CD14-positive monocyte (primary cell): ENCODE measurements around the gene CCDC86. TPM values are rescaled to one million over a fixed set of nuclear protein-coding genes. Genes with fewer than 3 reads are reported as not detected.
A peak's percentile ranks its signal among the peaks of the same experiment; 100 is the strongest.

ENCODE experiments used
- DNase-seq, 3 donors: peaks; one replicate each; pipeline ENCODE4 v3.0.0-alpha.2; 2011 to 2022
- H2AFZ ChIP-seq: 2 replicates; pipeline ENCODE4 v1.6.0; 2012; ENCODE audit warnings: mild to moderate bottlenecking, low read depth, low read length, inconsistent platforms; ENCODE audit not compliant: insufficient read depth, poor library complexity, severe bottlenecking
- H3K27ac ChIP-seq, 2 donors: 1 replicate in 1 of 2; 2 replicates in 1 of 2; pipeline ENCODE4 v1.5.1; 2012 to 2013; ENCODE audit warnings: low read length in 2 of 2, control low read depth in 1 of 2, inconsistent platforms in 1 of 2, low read depth in 1 of 2, mild to moderate bottlenecking in 1 of 2
- H3K27me3 ChIP-seq, 2 donors: one replicate each; pipeline versions ENCODE4 v1.6.0 to v1.6.1; 2011 to 2013; ENCODE audit warnings: low read length in 2 of 2; ENCODE audit not compliant: control insufficient read depth in 2 of 2, insufficient read depth in 2 of 2
- H3K36me3 ChIP-seq, 2 donors: replicated peaks in 1 of 2; 1 replicate in 1 of 2; 2 replicates in 1 of 2; pipeline versions ENCODE4 v1.5.1 to v1.6.1; 2012 to 2013; ENCODE audit warnings: low read length in 2 of 2, control low read depth in 1 of 2, inconsistent platforms in 1 of 2, mild to moderate bottlenecking in 1 of 2; ENCODE audit not compliant: insufficient read depth in 2 of 2, control insufficient read depth in 1 of 2
- H3K4me1 ChIP-seq, 2 donors: 1 replicate in 1 of 2; 2 replicates in 1 of 2; pipeline versions ENCODE4 v1.5.1 to v1.6.1; 2012 to 2013; ENCODE audit warnings: low read length in 2 of 2, control low read depth in 1 of 2, inconsistent platforms in 1 of 2, mild to moderate bottlenecking in 1 of 2, moderate library complexity in 1 of 2; ENCODE audit not compliant: insufficient read depth in 2 of 2, control insufficient read depth in 1 of 2
- H3K4me2 ChIP-seq: replicated peaks from 2 replicates; pipeline ENCODE3; 2012; ENCODE audit warnings: low read length, moderate library complexity, mild to moderate bottlenecking; ENCODE audit not compliant: poor library complexity, severe bottlenecking; ENCODE audit errors: extremely low read depth
- H3K4me3 ChIP-seq, 3 experiments: fragments of 200-600 bp in 1 of 3; sonication (generic) in 1 of 3; replicated peaks in 1 of 3; 1 replicate in 2 of 3; 2 replicates in 1 of 3; pipeline ENCODE4 v1.5.1; 2011 to 2013; ENCODE audit warnings: low read length in 3 of 3, mild to moderate bottlenecking in 3 of 3, control low read depth in 2 of 3, low read depth in 2 of 3, inconsistent platforms in 1 of 3, moderate library complexity in 1 of 3
- H3K79me2 ChIP-seq: 2 replicates; pipeline ENCODE4 v1.6.0; 2012; ENCODE audit warnings: mild to moderate bottlenecking, control low read depth, inconsistent platforms, low read length, moderate library complexity; ENCODE audit not compliant: insufficient read depth
- H3K9ac ChIP-seq: 2 replicates; pipeline ENCODE4 v1.6.0; 2017; ENCODE audit warnings: low read length, mild to moderate bottlenecking; ENCODE audit not compliant: insufficient read depth, poor library complexity, severe bottlenecking
- H3K9me3 ChIP-seq, 2 donors: replicated peaks in 1 of 2; 1 replicate in 1 of 2; 2 replicates in 1 of 2; pipeline versions ENCODE4 v1.5.1 to v1.6.1; 2012 to 2013; ENCODE audit warnings: low read length in 2 of 2, control low read depth in 1 of 2; ENCODE audit not compliant: control insufficient read depth in 1 of 2, insufficient read depth in 1 of 2
- H4K20me1 ChIP-seq: 2 replicates; pipeline ENCODE4 v1.6.0; 2012; ENCODE audit warnings: mild to moderate bottlenecking, low read length, control low read depth, moderate library complexity; ENCODE audit not compliant: insufficient read depth
- H3K27ac Mint-ChIP-seq, 7 donors: one replicate each; pipeline ENCODE4 v1.8.0; 2020; ENCODE audit warnings: mild to moderate bottlenecking in 7 of 7, mixed read lengths in 7 of 7, moderate library complexity in 6 of 7, inconsistent platforms in 2 of 7
- H3K27me3 Mint-ChIP-seq, 3 donors: one replicate each; pipeline ENCODE4 v1.8.0; 2021 to 2022; ENCODE audit warnings: low read depth in 3 of 3, mild to moderate bottlenecking in 3 of 3, mixed read lengths in 3 of 3, moderate library complexity in 3 of 3, inconsistent platforms in 1 of 3
- H3K36me3 Mint-ChIP-seq, 2 donors: one replicate each; pipeline ENCODE4 v1.8.0; 2020; ENCODE audit warnings: mixed read lengths in 2 of 2, inconsistent platforms in 1 of 2, mild to moderate bottlenecking in 1 of 2
- H3K4me1 Mint-ChIP-seq: one replicate; pipeline ENCODE4 v1.8.0; 2020; ENCODE audit warnings: mild to moderate bottlenecking, mixed read lengths
- H3K4me3 Mint-ChIP-seq, 2 donors: one replicate each; pipeline ENCODE4 v1.8.0; 2020; ENCODE audit warnings: mild to moderate bottlenecking in 2 of 2, mixed read lengths in 2 of 2, moderate library complexity in 1 of 2
- H3K9me3 Mint-ChIP-seq, 7 donors: one replicate each; pipeline ENCODE4 v1.8.0; 2020 to 2022; ENCODE audit warnings: mixed read lengths in 7 of 7, mild to moderate bottlenecking in 6 of 7, moderate library complexity in 6 of 7, inconsistent platforms in 2 of 7
- WGBS: methylation state at CpG from one replicate; pipeline ENCODE4 v1.1.5; 2013; ENCODE audit warnings: missing lambda C conversion rate; ENCODE audit not compliant: insufficient coverage; 5-methylcytosine and 5-hydroxymethylcytosine counted together
- intact Hi-C, 2 donors: fragments of 100-400 bp; cut with micrococcal nuclease; formaldehyde crosslinking; loops; one replicate each; pipeline versions ENCODE4 v1.15.0 to v1.15.1; 2023
- polyA plus RNA-seq, 3 donors: library from polyadenylated mRNA; depleted of rRNA in 1 of 3; unstranded in 2 of 3; stranded (reverse) in 1 of 3; fragments of 300-500 nt in 2 of 3; fragments of >200 nt in 1 of 3; fragmentation: Illumina TruSeq in 2 of 3; gene quantifications; 1 replicate in 2 of 3; 2 replicates in 1 of 3; pipeline ENCODE4 v1.2.3, GENCODE V29; 2012 to 2021
- TF ChIP-seq, protein P1 (sequence below): fragments of 200-600 bp; IDR thresholded peaks from one replicate; pipeline ENCODE4 v1.8.0; 2022; ENCODE audit warnings: antibody characterized with exemption, mild to moderate bottlenecking

The CCDC86 gene
- polyA plus RNA-seq, 3 donors = 7.2 to 10.2 (median 8.3) TPM

DNA sequence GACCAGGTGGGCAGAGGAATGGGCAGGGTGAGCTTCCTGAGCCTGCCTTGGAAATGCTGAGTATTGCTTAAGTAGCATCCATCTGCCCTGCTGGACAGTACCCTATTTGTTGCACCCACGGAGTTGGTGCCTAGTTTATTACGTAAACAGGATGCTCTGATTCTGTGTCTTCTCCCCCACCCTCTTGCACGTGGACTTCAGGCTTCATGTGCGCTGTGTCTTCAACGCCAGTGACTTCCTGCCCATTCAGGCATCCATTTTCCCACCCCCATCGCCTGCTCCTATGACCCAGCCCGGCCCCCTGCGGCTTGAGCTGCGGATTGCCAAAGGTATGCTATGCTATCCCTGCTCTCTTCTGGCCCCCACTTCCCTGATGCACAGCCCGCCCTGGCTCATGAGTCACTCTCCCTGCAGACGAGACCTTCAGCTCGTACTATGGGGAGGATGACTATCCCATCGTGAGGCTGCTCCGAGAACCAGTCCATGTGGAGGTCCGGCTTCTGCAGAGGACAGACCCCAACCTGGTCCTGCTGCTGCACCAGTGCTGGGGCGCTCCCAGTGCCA, 31.1 kb downstream of the CCDC86 start:
- H4K20me1 ChIP-seq = no peaks in the 10 kb centered on the region
- H3K36me3 Mint-ChIP-seq = peaks cover 0 to 6% of the 10 kb centered on the region in 2 donors
- H3K9me3 Mint-ChIP-seq = no peaks in the 10 kb centered on the region
- H3K79me2 ChIP-seq = no peaks in the 10 kb centered on the region
- 67% methylated on average over 15 of the region's 16 CpGs for WGBS
- no peak overlapping the region for H3K27ac ChIP-seq
- H3K27me3 Mint-ChIP-seq = peaks cover 0 to 3% (median 2%) of the 10 kb centered on the region in 3 donors
- intact Hi-C loops = no loop called here
- peak in 2 of 3 donors; percentile 16 to 23 for DNase-seq
- H3K27me3 ChIP-seq = no peaks in the 10 kb centered on the region
- no peak overlapping the region for H2AFZ ChIP-seq
- no peak overlapping the region for H3K4me2 ChIP-seq
- H3K9ac ChIP-seq = no peak overlapping the region
- peaks cover 11 to 15% of the 10 kb centered on the region in 2 donors for H3K4me1 ChIP-seq
- peak overlapping the region in 1 of 7 donors; percentile 84 for H3K27ac Mint-ChIP-seq
- TF ChIP-seq, protein P1, sequence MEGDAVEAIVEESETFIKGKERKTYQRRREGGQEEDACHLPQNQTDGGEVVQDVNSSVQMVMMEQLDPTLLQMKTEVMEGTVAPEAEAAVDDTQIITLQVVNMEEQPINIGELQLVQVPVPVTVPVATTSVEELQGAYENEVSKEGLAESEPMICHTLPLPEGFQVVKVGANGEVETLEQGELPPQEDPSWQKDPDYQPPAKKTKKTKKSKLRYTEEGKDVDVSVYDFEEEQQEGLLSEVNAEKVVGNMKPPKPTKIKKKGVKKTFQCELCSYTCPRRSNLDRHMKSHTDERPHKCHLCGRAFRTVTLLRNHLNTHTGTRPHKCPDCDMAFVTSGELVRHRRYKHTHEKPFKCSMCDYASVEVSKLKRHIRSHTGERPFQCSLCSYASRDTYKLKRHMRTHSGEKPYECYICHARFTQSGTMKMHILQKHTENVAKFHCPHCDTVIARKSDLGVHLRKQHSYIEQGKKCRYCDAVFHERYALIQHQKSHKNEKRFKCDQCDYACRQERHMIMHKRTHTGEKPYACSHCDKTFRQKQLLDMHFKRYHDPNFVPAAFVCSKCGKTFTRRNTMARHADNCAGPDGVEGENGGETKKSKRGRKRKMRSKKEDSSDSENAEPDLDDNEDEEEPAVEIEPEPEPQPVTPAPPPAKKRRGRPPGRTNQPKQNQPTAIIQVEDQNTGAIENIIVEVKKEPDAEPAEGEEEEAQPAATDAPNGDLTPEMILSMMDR = no peak
- peaks cover 2 to 4% of the 10 kb centered on the region in 2 donors for H3K36me3 ChIP-seq
- peaks cover 12% of the 10 kb centered on the region for H3K4me1 Mint-ChIP-seq
- H3K4me3 ChIP-seq = no peak overlapping the region
- no peaks in the 10 kb centered on the region for H3K9me3 ChIP-seq
- H3K4me3 Mint-ChIP-seq = peak overlapping the region in 1 of 2 donors; percentile 48

DNA sequence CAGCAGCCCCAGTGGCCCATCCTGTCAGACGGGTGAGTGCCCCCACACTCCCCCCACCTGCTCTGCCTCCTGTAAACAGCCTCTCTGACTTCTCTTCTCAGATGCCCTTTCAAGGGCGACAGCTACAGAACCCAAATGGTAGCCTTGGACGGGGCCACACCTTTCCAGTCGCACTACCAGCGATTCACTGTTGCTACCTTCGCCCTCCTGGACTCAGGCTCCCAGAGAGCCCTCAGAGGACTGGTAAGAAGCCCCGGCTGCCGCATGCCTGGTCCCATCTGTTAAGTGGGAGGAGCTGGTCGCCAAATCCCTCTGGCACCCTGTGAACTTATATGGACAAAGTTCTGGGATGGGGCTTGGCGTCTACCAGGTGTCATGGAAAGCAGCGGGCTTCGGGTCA, 31.6 kb downstream of the CCDC86 start:
- intact Hi-C loops = no loop called here
- Mint-ChIP-seq H3K4me3 (no peak overlapping the region), H3K36me3 (peaks cover 3 to 9% of the 10 kb centered on the region in 2 donors), H3K9me3 (no peaks in the 10 kb centered on the region), H3K27me3 (peaks cover 0 to 3% (median 2%) of the 10 kb centered on the region in 3 donors), H3K4me1 (peaks cover 12% of the 10 kb centered on the region), H3K27ac (peak overlapping the region in 1 of 7 donors; percentile 27)
- DNase-seq = no peak
- Histone ChIP-seq H3K9ac (no peak overlapping the region), H2AFZ (no peak overlapping the region), H4K20me1 (no peaks in the 10 kb centered on the region), H3K4me2 (no peak overlapping the region), H3K4me1 (peaks cover 11 to 15% of the 10 kb centered on the region in 2 donors), H3K27ac (no peak overlapping the region), H3K27me3 (no peaks in the 10 kb centered on the region), H3K79me2 (no peaks in the 10 kb centered on the region), H3K9me3 (no peaks in the 10 kb centered on the region), H3K4me3 (no peak overlapping the region), H3K36me3 (peaks cover 2 to 9% of the 10 kb centered on the region in 2 donors)
- TF ChIP-seq, protein P1 = no peak
- 90% methylated on average over 5 of the region's 12 CpGs for WGBS
